HG02970 (cell line): ENCODE measurements around the gene NPLOC4.

Experiments
- ATAC-seq: cut with Tn5 transposase; IDR thresholded peaks from one replicate; pipeline ENCODE4 v1.9.1; 2021; ENCODE audit warnings: mild to moderate bottlenecking, moderate library complexity, moderate number of reproducible peaks; ENCODE audit not compliant: unreplicated experiment, low FRiP score

NPLOC4 gene

DNA sequence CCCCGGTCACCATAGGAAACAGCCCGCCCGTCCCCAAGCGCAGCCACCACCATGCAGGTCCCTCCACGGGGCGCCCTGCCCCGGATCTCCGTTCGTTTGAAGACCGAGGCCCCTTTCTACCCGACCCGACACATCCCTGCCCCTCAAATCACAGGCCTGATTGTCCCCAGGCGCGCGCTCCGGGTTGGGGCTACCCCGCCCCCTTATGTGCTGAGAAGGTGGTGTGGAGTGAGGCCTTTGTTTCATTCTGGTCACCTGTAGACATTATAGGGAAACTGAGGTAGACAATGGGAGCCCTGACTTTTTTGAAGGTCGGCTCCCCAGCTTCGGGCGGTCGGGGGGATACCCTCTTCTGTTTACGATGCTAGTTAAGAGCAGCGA lies 123.5 kb downstream of the NPLOC4 start:
- ATAC-seq = no peak

- ATAC-seq = peak; percentile 42
Measured at GRCh38 chr17:81512562-81513371, 124.1 kb downstream of the NPLOC4 start, which contains the start of gene ACTG1. TSS of gene ACTG1 (minus strand) at chr17:81512799. CDS start at chr17:81512354, 445 bp downstream.

GRCh38 chr17:81511804-81512561 lies 124.9 kb downstream of the NPLOC4 start:
- ATAC-seq = peak; percentile 5

DNA sequence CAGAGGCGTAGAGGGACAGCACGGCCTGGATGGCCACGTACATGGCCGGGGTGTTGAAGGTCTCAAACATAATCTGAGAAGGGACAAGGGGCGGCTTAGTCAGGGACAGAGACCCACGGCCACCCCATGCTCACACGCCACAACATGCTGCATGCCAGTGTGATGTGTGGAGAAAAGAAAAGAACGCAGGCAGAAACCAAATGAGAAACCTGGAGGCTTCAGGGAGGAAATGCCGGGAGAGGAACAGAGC lies 125.4 kb downstream of the NPLOC4 start:
- ATAC-seq = no peak

- no peak for ATAC-seq
Measured at GRCh38 chr17:81510785-81511553, 125.9 kb downstream of the NPLOC4 start.

- ATAC-seq = no peak
Measured at GRCh38 chr17:81509972-81510784, 126.7 kb downstream of the NPLOC4 start.

DNA sequence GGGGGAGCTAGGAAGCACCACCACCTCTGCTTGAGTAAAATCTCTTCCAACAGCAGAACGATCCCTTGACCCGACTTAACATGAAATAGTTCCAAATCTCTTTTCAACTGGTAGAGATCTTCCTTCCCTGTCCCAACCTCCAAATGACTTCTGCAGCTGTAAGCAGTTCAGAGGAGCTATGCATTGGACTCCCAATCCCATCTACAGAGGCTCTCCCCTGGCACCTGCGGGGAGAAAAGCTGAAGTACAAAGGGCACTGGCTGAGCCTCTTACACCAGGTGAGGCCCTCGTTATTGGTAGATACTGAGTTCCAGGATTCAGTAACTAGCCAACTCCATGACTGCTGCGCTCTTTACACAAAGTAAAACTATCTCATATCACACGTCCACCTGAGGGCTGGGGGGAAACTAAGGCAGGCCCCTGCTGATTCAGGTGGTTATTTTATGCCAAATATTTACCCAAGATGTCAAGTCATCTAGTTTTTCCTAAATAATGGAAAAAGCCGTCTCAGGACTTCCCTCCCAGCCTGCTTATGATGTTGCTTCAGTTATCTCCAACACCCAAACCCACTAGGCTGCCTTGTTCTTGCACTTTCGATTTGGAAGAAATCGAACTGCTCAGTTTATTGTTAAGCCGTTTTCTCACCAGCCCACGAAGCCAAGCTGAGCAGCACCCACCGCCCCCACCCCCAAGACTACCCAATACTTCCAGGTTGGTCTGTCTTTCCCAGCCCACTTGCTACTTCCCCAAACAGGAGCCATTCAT lies 127.5 kb downstream of the NPLOC4 start:
- no peak for ATAC-seq

- ATAC-seq = no peak
Measured at GRCh38 chr17:81508639-81509206, 128.2 kb downstream of the NPLOC4 start.
